Dendritic cell treated with granulocyte-macrophage colony-stimulating factor and Interleukin-4, amounts not matched to agents 40 ng/mL and 50 ng/mL, for 4 days (primary cell): ENCODE measurements around the gene ZP1.
A peak's percentile ranks its signal among the peaks of the same experiment; 100 is the strongest.

Experiments
- H3K27ac Mint-ChIP-seq: one replicate; pipeline ENCODE4 v1.8.0; 2022; ENCODE audit warnings: mild to moderate bottlenecking, mixed read lengths
- H3K27me3 Mint-ChIP-seq: one replicate; pipeline ENCODE4 v1.8.0; 2022; ENCODE audit warnings: mild to moderate bottlenecking, mixed read lengths
- H3K36me3 Mint-ChIP-seq: one replicate; pipeline ENCODE4 v1.8.0; 2022; ENCODE audit warnings: low read depth, mixed read lengths
- H3K4me1 Mint-ChIP-seq: one replicate; pipeline ENCODE4 v1.8.0; 2022; ENCODE audit warnings: low read depth, mixed read lengths
- H3K4me3 Mint-ChIP-seq: one replicate; pipeline ENCODE4 v1.8.0; 2022; ENCODE audit warnings: mild to moderate bottlenecking, moderate library complexity, mixed read lengths
- H3K9me3 Mint-ChIP-seq: one replicate; pipeline ENCODE4 v1.8.0; 2022; ENCODE audit warnings: mixed read lengths
- intact Hi-C: fragments of 100-400 bp; cut with micrococcal nuclease; formaldehyde crosslinking; loops from one replicate; pipeline ENCODE4 v1.15.0; 2022

ZP1 gene

DNA sequence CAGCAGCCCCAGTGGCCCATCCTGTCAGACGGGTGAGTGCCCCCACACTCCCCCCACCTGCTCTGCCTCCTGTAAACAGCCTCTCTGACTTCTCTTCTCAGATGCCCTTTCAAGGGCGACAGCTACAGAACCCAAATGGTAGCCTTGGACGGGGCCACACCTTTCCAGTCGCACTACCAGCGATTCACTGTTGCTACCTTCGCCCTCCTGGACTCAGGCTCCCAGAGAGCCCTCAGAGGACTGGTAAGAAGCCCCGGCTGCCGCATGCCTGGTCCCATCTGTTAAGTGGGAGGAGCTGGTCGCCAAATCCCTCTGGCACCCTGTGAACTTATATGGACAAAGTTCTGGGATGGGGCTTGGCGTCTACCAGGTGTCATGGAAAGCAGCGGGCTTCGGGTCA is 6.2 kb downstream of the ZP1 start:
- Mint-ChIP-seq H3K27ac (no peak overlapping the region), H3K4me1 (peaks cover 12% of the 10 kb centered on the region), H3K36me3 (peaks cover 1% of the 10 kb centered on the region), H3K4me3 (no peak overlapping the region), H3K27me3 (peaks cover 3% of the 10 kb centered on the region), H3K9me3 (no peaks in the 10 kb centered on the region)
- intact Hi-C loops, result no loop called here

DNA sequence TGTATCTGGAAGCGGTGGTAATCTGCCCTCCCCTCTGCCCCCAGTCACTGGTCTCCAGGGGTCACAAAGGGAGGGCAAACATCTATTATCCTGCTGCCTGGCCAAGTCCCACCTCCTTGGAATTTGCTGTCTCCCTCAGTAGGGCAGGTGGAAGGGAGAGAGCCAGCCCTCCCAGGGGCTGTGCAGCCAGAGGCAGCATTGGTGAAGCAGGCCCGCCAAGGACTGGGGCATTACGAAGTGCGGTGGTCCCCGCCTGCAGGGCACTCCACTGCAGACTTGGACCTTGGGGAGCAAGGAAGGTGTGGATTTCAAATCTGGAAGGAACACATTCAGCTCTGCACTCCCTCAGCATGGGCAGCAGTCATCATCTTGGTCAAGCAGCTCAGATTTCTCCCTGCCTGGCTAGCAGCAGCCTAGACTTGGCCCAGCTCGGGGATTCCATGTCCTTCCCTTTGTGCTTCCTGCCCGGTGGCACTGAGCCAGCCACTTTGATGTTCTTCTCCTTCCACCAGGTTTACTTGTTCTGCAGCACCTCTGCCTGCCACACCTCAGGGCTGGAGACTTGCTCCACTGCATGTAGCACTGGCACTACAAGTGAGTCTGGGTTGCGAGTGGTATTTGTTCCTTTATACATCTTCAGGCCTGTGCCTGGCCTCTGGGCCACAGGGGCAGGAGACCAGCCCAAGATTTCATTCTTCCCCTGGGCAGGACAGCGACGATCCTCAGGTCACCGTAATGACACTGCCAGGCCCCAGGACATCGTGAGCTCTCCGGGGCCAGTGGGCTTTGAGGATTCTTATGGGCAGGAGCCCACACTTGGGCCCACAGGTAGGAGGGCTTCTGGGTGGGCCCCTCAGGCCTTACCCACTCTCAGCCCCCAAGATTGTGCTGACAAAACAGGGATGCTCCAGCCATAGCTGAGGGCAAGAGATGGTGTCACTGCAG is 7.4 kb downstream of the ZP1 start:
- intact Hi-C loops, result no loop called here
- H3K27me3 Mint-ChIP-seq, result peaks cover under 1% of the 10 kb centered on the region
- H3K4me3 Mint-ChIP-seq, result no peak overlapping the region
- peaks cover 12% of the 10 kb centered on the region for H3K4me1 Mint-ChIP-seq
- no peaks in the 10 kb centered on the region for H3K9me3 Mint-ChIP-seq
- H3K27ac Mint-ChIP-seq, result no peak overlapping the region
- peaks cover 12% of the 10 kb centered on the region for H3K36me3 Mint-ChIP-seq

DNA sequence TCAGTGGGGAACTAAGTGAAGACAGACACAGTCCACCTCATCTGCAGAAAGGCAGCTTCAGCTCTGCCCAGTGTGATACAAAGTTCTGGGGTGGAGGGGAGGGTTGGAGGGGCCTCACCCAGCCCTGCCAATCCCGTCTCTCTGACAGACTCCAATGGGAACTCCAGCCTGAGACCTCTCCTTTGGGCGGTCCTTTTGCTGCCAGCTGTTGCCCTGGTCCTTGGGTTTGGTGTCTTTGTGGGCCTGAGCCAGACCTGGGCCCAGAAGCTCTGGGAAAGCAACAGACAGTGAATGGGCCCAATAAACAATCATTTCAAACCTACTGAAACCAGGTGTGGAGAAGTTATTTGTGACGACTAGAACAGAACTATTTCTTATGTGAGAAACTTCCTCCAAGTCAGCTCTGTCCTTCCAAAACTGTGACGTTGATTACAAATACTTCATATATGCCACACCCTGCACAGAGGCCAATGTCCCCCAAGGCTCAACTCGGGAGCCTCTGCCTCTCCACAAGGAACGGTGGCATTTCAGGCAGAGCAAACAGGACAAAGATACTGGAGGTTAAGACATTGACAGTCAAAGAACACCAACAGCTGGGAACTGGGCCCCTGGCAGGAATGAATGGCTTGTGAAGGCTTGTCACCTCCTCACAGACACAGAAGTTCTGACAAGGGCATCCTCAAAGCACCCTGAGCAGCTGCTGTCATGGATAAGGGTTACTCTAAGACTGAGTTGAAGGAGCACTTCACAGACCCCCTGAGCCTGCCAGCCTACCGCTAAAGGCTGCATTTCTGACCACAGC is 8.2 kb downstream of the ZP1 start:
- Mint-ChIP-seq H3K4me1 (peaks cover 12% of the 10 kb centered on the region), H3K9me3 (no peaks in the 10 kb centered on the region), H3K4me3 (no peak overlapping the region), H3K36me3 (peaks cover 20% of the 10 kb centered on the region), H3K27ac (no peak overlapping the region), H3K27me3 (no peaks in the 10 kb centered on the region)
- intact Hi-C loops, result no loop called here

DNA sequence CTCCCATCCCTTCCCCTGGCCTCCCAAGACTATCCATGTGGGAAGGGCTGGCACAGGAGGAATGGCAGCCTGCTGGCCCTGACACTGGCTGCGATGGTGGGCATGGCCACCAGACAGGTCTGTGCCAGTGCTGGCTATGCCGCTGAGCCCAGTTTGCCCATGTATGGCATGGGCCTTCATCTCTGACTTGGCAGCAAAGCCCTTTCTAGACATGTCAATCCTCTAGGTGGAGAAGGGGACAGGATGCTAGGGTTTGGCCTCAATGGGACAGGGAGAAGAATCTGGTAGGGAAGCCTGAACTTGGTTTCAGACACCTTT is 8.8 kb downstream of the ZP1 start:
- Mint-ChIP-seq H3K4me3 (no peak overlapping the region), H3K27me3 (no peaks in the 10 kb centered on the region), H3K36me3 (peaks cover 25% of the 10 kb centered on the region), H3K4me1 (peaks cover 12% of the 10 kb centered on the region), H3K27ac (no peak overlapping the region), H3K9me3 (no peaks in the 10 kb centered on the region)
- intact Hi-C loops, result no loop called here

DNA sequence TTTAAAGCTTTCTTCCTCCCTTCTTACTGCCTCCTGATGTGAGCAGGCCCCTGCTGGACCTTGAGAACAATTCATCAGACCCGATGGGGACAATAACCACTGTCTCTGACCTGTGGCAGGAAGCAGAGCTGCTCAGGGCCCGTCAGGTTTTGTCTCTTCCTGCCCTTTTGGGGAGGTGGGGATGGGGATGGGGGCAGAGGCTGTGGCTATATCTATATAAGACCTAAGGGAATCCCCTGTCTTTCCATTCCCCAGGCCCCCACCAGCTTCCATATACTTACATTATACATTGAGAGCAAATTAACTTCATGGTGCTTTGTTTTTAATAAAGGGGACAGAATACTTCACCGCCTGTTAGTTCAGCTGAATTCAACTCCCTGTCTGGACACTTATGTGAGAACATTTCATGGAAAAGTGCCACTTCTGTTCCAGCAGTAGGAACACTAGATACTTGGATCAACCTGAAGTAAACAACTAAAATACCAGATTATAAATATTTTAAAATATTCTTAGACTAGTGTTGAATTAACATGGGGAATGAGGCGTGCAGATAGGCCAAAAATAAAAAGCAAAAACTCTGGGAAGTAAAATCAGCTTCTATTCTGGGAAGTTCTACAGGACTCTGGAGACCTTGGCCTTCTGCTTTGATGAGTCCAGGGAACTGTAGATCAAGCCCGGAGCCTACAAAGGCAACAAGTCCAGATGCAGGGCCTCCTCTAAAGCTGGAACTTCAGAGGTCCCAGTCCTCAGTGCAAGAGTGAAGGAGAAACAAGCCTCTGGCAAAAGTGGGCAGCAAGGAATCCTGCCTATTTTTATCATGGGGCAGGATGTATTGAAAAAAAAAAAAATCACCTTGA is 11.1 kb downstream of the ZP1 start:
- Mint-ChIP-seq H3K36me3 (peaks cover 44% of the 10 kb centered on the region), H3K27ac (no peak overlapping the region), H3K27me3 (no peaks in the 10 kb centered on the region), H3K4me1 (no peaks in the 10 kb centered on the region), H3K4me3 (no peak overlapping the region), H3K9me3 (no peaks in the 10 kb centered on the region)
- intact Hi-C loops, result no loop called here

DNA sequence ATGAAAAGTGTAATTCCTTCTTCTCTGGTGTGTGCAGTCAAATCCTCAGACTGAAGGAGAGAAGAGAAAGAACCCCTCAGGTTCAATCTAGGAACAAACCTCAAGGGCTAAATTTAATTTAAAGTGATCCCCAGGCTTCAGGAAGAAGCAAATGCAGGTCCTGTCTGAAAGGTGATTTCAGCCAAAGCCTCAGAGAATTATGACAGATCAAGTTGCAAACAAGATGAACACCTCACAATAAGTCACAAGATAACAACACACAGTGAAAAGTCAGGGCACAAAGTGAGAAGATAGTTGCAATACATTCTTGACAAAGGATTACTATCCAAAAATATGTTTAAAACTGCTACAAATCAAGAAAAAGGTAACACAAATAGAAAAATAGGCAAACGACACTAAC is 11.8 kb downstream of the ZP1 start:
- H3K27me3 Mint-ChIP-seq, result no peaks in the 10 kb centered on the region
- intact Hi-C loops, result no loop called here
- H3K36me3 Mint-ChIP-seq, result peaks cover 51% of the 10 kb centered on the region
- H3K27ac Mint-ChIP-seq, result no peak overlapping the region
- H3K4me3 Mint-ChIP-seq, result no peak overlapping the region
- no peaks in the 10 kb centered on the region for H3K4me1 Mint-ChIP-seq
- H3K9me3 Mint-ChIP-seq, result no peaks in the 10 kb centered on the region

DNA sequence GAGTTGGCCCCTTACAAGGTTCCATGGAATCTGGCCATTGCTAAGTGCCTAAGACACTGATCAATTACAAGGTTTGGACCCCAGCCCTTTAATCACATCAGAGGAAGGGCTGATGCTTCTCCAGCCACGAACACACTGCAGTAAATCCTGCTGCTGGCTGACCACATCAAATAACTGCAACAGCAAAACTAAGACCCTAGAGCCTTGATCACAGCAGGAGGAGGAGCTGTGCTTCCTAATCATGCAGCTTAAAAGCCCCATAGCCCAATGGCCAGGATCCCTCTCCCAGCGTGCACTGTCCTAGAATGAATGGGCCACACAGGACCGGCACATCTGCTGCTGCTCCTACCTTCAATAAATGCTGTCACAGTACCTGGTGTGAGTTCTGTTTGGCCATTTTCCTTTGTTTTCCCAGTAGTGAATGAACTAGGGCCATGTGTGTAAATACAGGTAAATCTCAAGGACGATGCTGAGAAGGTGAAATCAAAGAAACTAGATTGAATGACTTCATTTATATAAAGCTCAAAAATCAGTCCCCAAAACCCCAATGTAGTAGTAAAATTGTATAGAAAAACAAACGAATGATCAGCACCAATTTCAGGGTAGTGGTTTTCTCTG is 12.7 kb downstream of the ZP1 start:
- no peaks in the 10 kb centered on the region for H3K27me3 Mint-ChIP-seq
- peaks cover 53% of the 10 kb centered on the region for H3K36me3 Mint-ChIP-seq
- intact Hi-C loops, result no loop called here
- no peaks in the 10 kb centered on the region for H3K9me3 Mint-ChIP-seq
- H3K27ac Mint-ChIP-seq, result no peak overlapping the region
- H3K4me1 Mint-ChIP-seq, result peaks cover 4% of the 10 kb centered on the region
- no peak overlapping the region for H3K4me3 Mint-ChIP-seq

DNA sequence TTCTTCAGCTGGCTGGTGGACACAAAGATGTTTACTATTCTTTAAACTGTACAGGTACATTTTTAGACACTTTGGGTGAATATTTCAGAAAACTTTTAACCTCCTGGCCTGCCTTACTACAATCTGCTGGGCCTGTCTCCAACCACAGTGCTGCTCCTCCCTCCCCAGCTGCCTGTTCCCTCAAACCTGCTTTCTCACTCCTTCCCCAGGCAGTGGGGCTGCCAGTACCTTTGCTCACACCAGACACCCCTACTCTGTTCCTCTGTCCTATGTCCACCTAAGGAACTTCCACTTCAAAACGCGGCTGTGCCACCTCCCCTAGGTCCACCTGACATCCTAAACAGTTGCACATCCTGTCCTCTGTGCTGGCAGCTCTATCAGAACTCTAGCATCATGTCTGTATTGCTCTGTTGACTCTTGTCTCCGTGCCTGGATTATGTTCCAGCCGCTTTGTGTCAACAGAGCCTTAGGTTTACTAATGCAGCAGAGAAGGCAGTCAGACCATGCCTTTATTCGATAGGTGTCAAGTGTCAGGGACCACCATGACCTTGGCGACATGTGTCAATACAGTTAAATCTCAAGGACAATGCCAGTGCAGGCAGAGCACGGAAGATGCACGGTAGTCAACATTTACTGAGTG is 13.4 kb downstream of the ZP1 start:
- Mint-ChIP-seq H3K27me3 (no peaks in the 10 kb centered on the region), H3K9me3 (no peaks in the 10 kb centered on the region), H3K4me1 (peaks cover 7% of the 10 kb centered on the region), H3K36me3 (peaks cover 53% of the 10 kb centered on the region), H3K4me3 (no peak overlapping the region), H3K27ac (no peak overlapping the region)
- intact Hi-C loops, result no loop called here

DNA sequence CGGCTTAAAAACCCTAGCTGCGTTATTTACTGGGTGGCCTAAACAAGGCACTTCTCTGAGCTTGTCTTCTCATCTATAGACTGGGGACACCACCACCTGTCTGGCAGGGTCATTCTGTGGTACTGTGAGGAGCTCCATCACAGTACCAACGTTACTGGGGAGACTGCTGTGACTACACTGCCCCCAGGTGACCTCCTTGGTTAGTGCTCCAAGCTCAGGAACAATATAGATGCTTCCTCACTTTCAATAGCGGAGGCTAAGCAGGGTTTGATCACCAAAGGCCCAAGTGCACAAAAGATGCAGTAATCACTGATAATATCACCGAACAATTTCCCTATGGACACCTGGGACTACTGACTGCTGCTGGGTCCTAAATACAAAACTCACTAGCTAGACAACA is 20.2 kb downstream of the ZP1 start:
- intact Hi-C loops, result loop anchor here (1.0 kb wide), 2 partner anchors 56 to 112 kb away; no protein-coding TSS in a partner anchor
- Mint-ChIP-seq H3K27me3 (no peaks in the 10 kb centered on the region), H3K4me3 (no peak overlapping the region), H3K27ac (no peak overlapping the region), H3K4me1 (peaks cover 30% of the 10 kb centered on the region), H3K36me3 (peaks cover 51% of the 10 kb centered on the region), H3K9me3 (no peaks in the 10 kb centered on the region)

DNA sequence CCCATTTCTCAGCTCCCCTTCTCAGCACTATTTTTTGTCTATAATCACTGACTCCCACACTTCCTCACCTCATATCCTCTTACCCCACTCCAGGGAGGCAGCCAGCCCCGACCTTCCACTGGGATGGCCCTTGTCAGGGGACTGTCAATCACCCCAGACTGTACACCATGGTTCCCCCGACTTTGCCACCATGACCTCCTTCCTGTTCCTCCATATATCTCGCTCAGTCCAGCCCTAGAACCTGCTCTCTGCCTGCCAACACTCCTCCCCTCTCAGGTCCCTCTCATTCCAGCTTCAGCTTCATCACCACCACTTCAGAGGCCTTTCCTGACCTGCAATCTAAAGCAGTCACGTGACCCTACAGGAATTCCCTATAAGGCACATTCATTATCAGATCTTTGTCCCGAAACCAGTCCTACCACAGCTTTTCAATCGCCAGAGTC is 22.5 kb downstream of the ZP1 start:
- intact Hi-C loops, result no loop called here
- peaks cover 59% of the 10 kb centered on the region for H3K36me3 Mint-ChIP-seq
- H3K4me1 Mint-ChIP-seq, result peaks cover 28% of the 10 kb centered on the region
- H3K4me3 Mint-ChIP-seq, result no peak overlapping the region
- peak overlapping the region; percentile 29 for H3K27ac Mint-ChIP-seq
- H3K9me3 Mint-ChIP-seq, result no peaks in the 10 kb centered on the region
- no peaks in the 10 kb centered on the region for H3K27me3 Mint-ChIP-seq

DNA sequence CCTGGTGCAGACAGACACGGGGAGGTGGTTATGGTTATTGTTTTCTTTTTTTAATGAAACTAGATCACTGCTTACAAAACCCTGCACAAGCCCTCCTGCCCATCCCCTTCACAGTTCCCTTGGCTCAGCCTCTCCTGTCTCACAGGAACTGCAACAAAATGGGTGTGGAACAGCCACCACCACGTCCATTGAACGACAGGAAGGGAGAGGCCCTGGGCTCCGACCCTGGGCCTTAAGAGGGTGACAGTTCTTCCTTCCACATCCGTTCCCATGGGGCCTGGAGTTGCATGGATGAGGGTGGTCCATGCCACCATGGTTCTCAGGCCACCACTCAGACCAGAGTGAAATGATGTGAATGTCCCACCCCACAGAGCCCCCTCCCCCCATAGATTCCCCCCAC is 23.4 kb downstream of the ZP1 start:
- H3K27ac Mint-ChIP-seq, result peak overlapping the region; percentile 58
- no peaks in the 10 kb centered on the region for H3K27me3 Mint-ChIP-seq
- no peaks in the 10 kb centered on the region for H3K9me3 Mint-ChIP-seq
- intact Hi-C loops, result no loop called here
- no peak overlapping the region for H3K4me3 Mint-ChIP-seq
- H3K36me3 Mint-ChIP-seq, result peaks cover 67% of the 10 kb centered on the region
- peaks cover 31% of the 10 kb centered on the region for H3K4me1 Mint-ChIP-seq

DNA sequence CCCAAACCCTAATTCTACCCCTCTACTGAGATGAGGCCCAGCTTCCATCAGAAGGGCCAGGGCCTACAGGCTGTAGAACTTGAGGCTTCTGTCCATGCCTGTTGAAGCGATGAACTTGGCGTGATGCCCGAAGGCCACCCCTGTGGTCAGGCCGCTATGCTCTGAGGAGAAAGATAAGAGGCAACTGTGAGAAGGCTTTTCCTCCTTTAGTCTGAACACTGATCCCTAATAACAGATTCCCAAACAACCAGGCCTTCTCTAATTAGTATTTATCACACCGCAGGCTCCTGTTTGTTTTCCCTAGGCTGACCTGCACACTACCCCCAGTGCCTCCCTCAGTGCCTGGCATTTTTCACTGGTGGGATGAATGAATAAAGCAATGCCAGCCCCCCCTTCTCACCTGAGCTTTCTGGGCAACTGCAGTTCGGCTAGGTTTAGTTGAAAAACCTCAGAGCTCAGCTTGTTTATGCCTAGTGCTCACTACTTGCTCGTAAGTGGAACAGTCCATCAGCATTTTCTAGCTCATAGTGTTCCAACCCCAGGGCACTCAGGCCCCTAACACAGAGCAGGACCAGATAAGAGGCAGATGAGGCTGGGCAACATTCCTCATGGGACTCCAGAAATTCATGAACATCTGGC is 23.9 kb downstream of the ZP1 start:
- Mint-ChIP-seq H3K9me3 (no peaks in the 10 kb centered on the region), H3K36me3 (peaks cover 72% of the 10 kb centered on the region), H3K4me1 (peaks cover 36% of the 10 kb centered on the region), H3K27me3 (no peaks in the 10 kb centered on the region), H3K27ac (peak overlapping the region; percentile 58), H3K4me3 (no peak overlapping the region)
- intact Hi-C loops, result no loop called here

DNA sequence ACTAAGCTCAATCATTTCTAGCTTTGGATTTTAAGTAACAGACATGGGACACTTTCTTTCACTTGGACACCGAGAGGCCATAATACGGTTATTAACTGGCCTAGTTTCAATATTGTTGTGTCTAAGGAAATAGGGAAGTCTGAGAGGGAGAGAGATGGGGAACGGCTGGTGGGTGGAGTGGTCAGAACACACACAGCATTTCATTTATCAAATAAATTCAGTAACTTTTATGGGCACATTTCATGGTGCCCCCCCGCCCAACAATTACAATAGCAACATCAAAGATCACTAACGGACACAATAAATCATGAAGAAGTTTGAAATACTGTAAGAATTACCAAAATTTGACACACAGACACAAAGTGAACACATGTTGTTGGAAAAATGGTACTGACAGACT is 28.3 kb downstream of the ZP1 start:
- Mint-ChIP-seq H3K9me3 (no peaks in the 10 kb centered on the region), H3K4me3 (peak overlapping the region; percentile 44), H3K27ac (peak overlapping the region; percentile 86), H3K4me1 (peaks cover 33% of the 10 kb centered on the region), H3K27me3 (no peaks in the 10 kb centered on the region), H3K36me3 (peaks cover 95% of the 10 kb centered on the region)
- intact Hi-C loops, result no loop called here
